Measurements from ENCODE around the gene ABCA4.

ABCA4 gene

DNA sequence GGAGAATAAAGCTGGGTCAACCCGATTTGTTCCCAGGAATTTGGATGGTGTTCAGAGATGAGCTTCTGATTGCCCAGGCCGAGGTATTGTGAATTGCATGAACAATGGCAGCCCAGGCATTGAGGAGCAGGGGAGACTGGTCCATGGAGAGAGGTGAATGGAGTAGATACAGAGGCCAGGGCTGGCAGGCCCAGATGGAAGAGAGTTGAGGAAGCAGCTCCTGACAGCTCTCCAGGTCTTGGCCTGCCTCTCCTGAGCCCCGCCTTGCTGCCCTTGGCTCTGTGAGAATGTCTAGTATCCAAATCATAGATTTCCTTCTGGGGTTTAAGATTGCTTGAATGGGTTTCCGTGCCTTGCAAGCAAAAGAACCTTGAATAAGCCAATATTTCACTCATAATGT is 11.5 kb downstream of the ABCA4 start:
- H2AFZ ChIP-seq = peak overlapping the region; percentile 17
- H3K4me3 ChIP-seq (ENCODE audit: low read depth, low read length) = no peak overlapping the region
- H3K79me2 ChIP-seq = no peaks in the 10 kb centered on the region
- H3K36me3 ChIP-seq (ENCODE audit: control insufficient read depth, insufficient read depth, low read length) = no peaks in the 10 kb centered on the region
- no peaks in the 10 kb centered on the region for H3K9me3 ChIP-seq (ENCODE audit: control insufficient read depth, low read length)
- TF ChIP-seq CTCF (IDR thresholded peaks at IDR 0.05) = no peak
- H3K4me2 ChIP-seq (ENCODE audit: low read length) = no peak overlapping the region
- no peak overlapping the region for H3K9ac ChIP-seq
- peaks cover 4% of the 10 kb centered on the region for H3K4me1 ChIP-seq
- H3K27me3 ChIP-seq (ENCODE audit: control insufficient read depth, insufficient read depth, low read length) = no peaks in the 10 kb centered on the region
- no peak overlapping the region for H3K27ac ChIP-seq

GRCh38 chr1:94107141-94107540 is 13.8 kb downstream of the ABCA4 start:
- H3K79me2 ChIP-seq = no peaks in the 10 kb centered on the region
- H2AFZ ChIP-seq = no peak overlapping the region
- H3K27me3 ChIP-seq (ENCODE audit: control insufficient read depth, insufficient read depth, low read length) = no peaks in the 10 kb centered on the region
- H3K4me3 ChIP-seq (ENCODE audit: low read depth, low read length) = no peak overlapping the region
- no peak overlapping the region for H3K4me2 ChIP-seq (ENCODE audit: low read length)
- TF ChIP-seq CTCF (IDR thresholded peaks at IDR 0.05) = no peak
- peaks cover 9% of the 10 kb centered on the region for H3K4me1 ChIP-seq
- no peak overlapping the region for H3K9ac ChIP-seq
- no peaks in the 10 kb centered on the region for H3K36me3 ChIP-seq (ENCODE audit: control insufficient read depth, insufficient read depth, low read length)
- no peaks in the 10 kb centered on the region for H3K9me3 ChIP-seq (ENCODE audit: control insufficient read depth, low read length)
- no peak overlapping the region for H3K27ac ChIP-seq

DNA sequence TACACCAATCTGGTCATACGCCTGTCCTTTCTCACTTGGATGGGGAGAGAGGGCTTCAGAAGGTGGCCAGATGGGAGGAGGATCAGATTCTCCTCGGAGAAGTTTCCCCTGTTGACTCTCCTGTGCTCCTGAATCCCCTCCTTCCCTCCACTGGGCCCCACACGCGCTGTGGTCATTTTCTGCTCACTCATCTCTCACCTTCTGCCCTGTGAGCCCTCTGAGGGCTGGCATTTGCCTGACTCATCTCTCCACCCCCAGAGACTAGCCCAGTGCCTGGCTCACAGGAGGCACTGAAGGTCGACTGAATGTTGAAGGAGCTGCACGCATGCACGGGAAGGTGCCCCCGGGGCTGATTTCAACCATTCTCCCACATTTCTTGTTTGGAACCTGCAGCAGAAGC is 14.2 kb downstream of the ABCA4 start:
- Histone ChIP-seq H3K9me3 (ENCODE audit: control insufficient read depth, low read length) (no peaks in the 10 kb centered on the region), H3K4me3 (ENCODE audit: low read depth, low read length) (no peak overlapping the region), H3K4me2 (ENCODE audit: low read length) (no peak overlapping the region), H3K79me2 (no peaks in the 10 kb centered on the region), H3K4me1 (peaks cover 14% of the 10 kb centered on the region), H3K9ac (no peak overlapping the region), H3K27me3 (ENCODE audit: control insufficient read depth, insufficient read depth, low read length) (no peaks in the 10 kb centered on the region), H3K27ac (no peak overlapping the region), H2AFZ (no peak overlapping the region), H3K36me3 (ENCODE audit: control insufficient read depth, insufficient read depth, low read length) (no peaks in the 10 kb centered on the region)
- TF ChIP-seq CTCF (IDR thresholded peaks at IDR 0.05) = no peak

DNA sequence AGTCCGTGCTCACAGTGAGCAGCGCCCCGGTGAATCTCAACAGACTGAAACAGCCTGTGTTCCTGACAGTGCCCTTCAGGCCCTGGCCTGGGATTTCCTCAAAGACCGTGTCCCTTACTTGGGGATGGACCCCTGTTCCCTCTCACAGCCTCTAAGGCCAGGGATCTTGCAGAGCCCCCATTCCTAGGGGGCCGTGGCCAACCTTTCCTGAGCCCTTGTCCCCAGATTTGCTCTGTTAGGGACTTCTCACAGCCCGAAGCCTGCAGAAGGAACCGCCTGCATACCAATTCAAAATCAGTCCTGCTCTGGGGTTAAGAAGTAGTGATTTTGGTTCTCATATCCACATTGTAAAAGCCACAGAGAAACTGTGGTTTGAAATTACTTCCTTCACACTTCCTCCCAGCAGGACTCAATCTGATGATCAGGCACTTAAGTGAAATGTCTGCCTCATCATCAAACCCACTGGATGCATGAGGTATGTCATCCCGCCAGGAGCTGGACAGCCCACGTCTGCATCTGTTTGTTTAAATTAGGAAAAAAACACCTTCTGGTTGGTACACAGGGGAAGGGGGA is 14.9 kb downstream of the ABCA4 start:
- Histone ChIP-seq H3K36me3 (ENCODE audit: control insufficient read depth, insufficient read depth, low read length) (no peaks in the 10 kb centered on the region), H3K79me2 (no peaks in the 10 kb centered on the region), H3K4me3 (ENCODE audit: low read depth, low read length) (no peak overlapping the region), H3K27me3 (ENCODE audit: control insufficient read depth, insufficient read depth, low read length) (no peaks in the 10 kb centered on the region), H2AFZ (peak overlapping the region; percentile 42), H3K9ac (no peak overlapping the region), H3K4me2 (ENCODE audit: low read length) (no peak overlapping the region), H3K27ac (no peak overlapping the region), H3K4me1 (peaks cover 17% of the 10 kb centered on the region), H3K9me3 (ENCODE audit: control insufficient read depth, low read length) (no peaks in the 10 kb centered on the region)
- no peak for TF ChIP-seq CTCF (IDR thresholded peaks at IDR 0.05)

GRCh38 chr1:94105581-94105952 is 15.4 kb downstream of the ABCA4 start:
- H3K79me2 ChIP-seq = no peaks in the 10 kb centered on the region
- H3K36me3 ChIP-seq (ENCODE audit: control insufficient read depth, insufficient read depth, low read length) = no peaks in the 10 kb centered on the region
- no peaks in the 10 kb centered on the region for H3K9me3 ChIP-seq (ENCODE audit: control insufficient read depth, low read length)
- H2AFZ ChIP-seq = peak overlapping the region; percentile 42
- no peak overlapping the region for H3K4me3 ChIP-seq (ENCODE audit: low read depth, low read length)
- H3K27me3 ChIP-seq (ENCODE audit: control insufficient read depth, insufficient read depth, low read length) = no peaks in the 10 kb centered on the region
- TF ChIP-seq CTCF (IDR thresholded peaks at IDR 0.05) = no peak
- peaks cover 18% of the 10 kb centered on the region for H3K4me1 ChIP-seq
- no peak overlapping the region for H3K4me2 ChIP-seq (ENCODE audit: low read length)
- H3K9ac ChIP-seq = no peak overlapping the region
- H3K27ac ChIP-seq = no peak overlapping the region
